Kidney (tissue), 14 donors: ENCODE measurements around the gene LYRM1. TPM values are rescaled to one million over a fixed set of nuclear protein-coding genes. Genes with fewer than 3 reads are reported as not detected.

Experiments used
- DNase-seq, 5 donors: peaks; one replicate each; pipeline ENCODE4 v3.0.0-alpha.2; 2013 to 2020
- FAIRE-seq: peaks from 2 replicates; lab custom pipeline; 2012; peaks lifted over from hg19 to GRCh38; lab: Jason Lieb, UNC
- H3K27ac ChIP-seq, 2 donors: one replicate each; pipeline ENCODE4 v1.7.0; 2013; ENCODE audit warnings: low read depth in 2 of 2, low read length in 2 of 2, inconsistent platforms in 1 of 2
- H3K27me3 ChIP-seq: one replicate; pipeline ENCODE4 v1.7.1; 2013; ENCODE audit warnings: low read length, inconsistent platforms; ENCODE audit not compliant: control insufficient read depth, insufficient read depth
- H3K36me3 ChIP-seq, 3 donors: one replicate each; pipeline versions ENCODE4 v1.7.0 to v1.7.1; 2013; ENCODE audit warnings: low read length in 3 of 3, control low read depth in 1 of 3, inconsistent platforms in 1 of 3; ENCODE audit not compliant: insufficient read depth in 3 of 3, control insufficient read depth in 2 of 3
- H3K4me1 ChIP-seq, 3 donors: one replicate each; pipeline versions ENCODE4 v1.7.0 to v1.7.1; 2013; ENCODE audit warnings: low read length in 3 of 3, inconsistent platforms in 1 of 3, low read depth in 1 of 3; ENCODE audit not compliant: control insufficient read depth in 2 of 3, insufficient read depth in 2 of 3
- H3K4me3 ChIP-seq, 3 donors: one replicate each; pipeline versions ENCODE4 v1.7.0 to v1.8.1; 2013; ENCODE audit warnings: low read length in 3 of 3, control low read depth in 1 of 3, inconsistent platforms in 1 of 3
- H3K9ac ChIP-seq, 3 donors: one replicate each; pipeline versions ENCODE4 v1.7.0 to v1.7.1; 2013; ENCODE audit warnings: low read length in 3 of 3, control low read depth in 1 of 3, inconsistent platforms in 1 of 3
- H3K9me3 ChIP-seq, 3 donors: one replicate each; pipeline versions ENCODE4 v1.7.0 to v1.7.1; 2013; ENCODE audit warnings: low read length in 3 of 3, control low read depth in 1 of 3, inconsistent platforms in 1 of 3; ENCODE audit not compliant: control insufficient read depth in 2 of 3, insufficient read depth in 1 of 3
- intact Hi-C: fragments of 100-400 bp; cut with DNase I; formaldehyde crosslinking; loops from one replicate; pipeline ENCODE4 v1.11.1; 2022
- polyA plus RNA-seq: library from polyadenylated mRNA; stranded (reverse); fragments of 350-450 nt; fragmentation: Illumina TruSeq; extraction: RNeasy Lipid Tissue Mini Kit (QIAGEN cat#74804); gene quantifications from one replicate; pipeline ENCODE4 v1.2.3, GENCODE V29; 2014; ENCODE audit warnings: low read depth, low replicate concordance; ENCODE audit not compliant: insufficient read depth
- total RNA-seq: library from RNA; stranded (reverse); fragmentation: NEBNext Ultra II Directional; extraction: Animal tissue kit (Norgen Biotek cat#: 25700); gene quantifications from one replicate; pipeline ENCODE4 v1.2.1, GENCODE V29; 2021
- TF ChIP-seq, protein P1 (sequence below): IDR thresholded peaks from 3 replicates; pipeline ENCODE4 v1.5.1; 2012; ENCODE audit warnings: mild to moderate bottlenecking, moderate library complexity, borderline replicate concordance; ENCODE audit not compliant: insufficient read depth; ENCODE audit errors: extremely low read depth
- donor health status: control.
- donor health status: control.
- donor health status: control.
- donor health status: control.
- donor health status: control.
- donor health status: DM: yes; HTN: yes; CAD: no.
- donor health status: Normal renal cell carcinoma (clear cell type).

Gene LYRM1
- total and polyA plus RNA-seq, 2 donors from 2014 or later = 31.7 to 61.5 TPM

DNA sequence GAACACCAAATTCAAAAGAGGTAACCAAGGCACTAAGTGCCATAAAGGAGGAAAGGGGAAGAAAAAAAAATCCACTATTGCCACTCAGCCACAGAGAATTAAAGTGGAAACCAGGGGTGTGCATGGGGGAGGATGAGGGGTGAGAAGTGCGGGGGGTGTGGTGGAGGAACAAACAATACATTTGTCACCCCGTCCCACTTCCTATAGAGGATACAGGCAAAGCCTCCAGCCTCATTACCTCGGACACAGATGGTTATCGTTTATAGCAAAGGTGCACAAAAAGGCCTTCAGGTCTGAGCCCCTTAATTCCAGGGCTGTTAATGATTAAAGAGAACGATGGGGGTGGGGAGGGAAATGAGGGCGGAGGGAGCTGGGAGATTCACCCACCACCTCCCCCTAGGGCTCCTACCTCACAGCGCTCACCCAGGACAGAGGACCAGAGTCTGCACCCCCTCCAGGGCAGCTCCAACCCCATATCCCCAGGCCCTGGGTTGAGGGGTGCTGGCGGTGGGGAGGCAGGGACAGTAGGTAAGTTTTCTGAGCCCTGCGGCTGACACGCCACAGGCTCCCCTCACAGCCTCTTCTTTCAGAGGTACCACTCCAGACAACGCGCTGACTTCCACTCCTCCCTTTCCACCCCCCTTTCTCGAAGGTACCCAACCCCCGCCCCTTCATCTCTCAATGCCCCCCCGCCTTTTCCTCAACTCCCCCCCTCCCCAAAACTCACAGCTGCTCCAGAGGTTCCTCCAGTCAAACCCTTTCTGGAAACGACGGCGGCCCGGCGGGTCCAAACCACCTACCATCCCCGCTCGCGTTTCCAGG is 883 bp upstream of the LYRM1 start:
- Histone ChIP-seq H3K4me3 (peak overlapping the region; percentile 71 to 83 (median 81)), H3K4me1 (peaks cover 0 to 22% (median 9%) of the 10 kb centered on the region in 3 donors), H3K9ac (peak overlapping the region; percentile 64 to 90 (median 81)), H3K27ac (peak overlapping the region; percentile 88 to 96), H3K36me3 (peaks cover 0 to 2% (median 0%) of the 10 kb centered on the region in 3 donors), H3K27me3 (no peaks in the 10 kb centered on the region), H3K9me3 (no peaks in the 10 kb centered on the region)
- TF ChIP-seq, protein P1, sequence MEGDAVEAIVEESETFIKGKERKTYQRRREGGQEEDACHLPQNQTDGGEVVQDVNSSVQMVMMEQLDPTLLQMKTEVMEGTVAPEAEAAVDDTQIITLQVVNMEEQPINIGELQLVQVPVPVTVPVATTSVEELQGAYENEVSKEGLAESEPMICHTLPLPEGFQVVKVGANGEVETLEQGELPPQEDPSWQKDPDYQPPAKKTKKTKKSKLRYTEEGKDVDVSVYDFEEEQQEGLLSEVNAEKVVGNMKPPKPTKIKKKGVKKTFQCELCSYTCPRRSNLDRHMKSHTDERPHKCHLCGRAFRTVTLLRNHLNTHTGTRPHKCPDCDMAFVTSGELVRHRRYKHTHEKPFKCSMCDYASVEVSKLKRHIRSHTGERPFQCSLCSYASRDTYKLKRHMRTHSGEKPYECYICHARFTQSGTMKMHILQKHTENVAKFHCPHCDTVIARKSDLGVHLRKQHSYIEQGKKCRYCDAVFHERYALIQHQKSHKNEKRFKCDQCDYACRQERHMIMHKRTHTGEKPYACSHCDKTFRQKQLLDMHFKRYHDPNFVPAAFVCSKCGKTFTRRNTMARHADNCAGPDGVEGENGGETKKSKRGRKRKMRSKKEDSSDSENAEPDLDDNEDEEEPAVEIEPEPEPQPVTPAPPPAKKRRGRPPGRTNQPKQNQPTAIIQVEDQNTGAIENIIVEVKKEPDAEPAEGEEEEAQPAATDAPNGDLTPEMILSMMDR = no peak
- intact Hi-C loops = no loop called here
- FAIRE-seq = no peak
- peak; percentile 69 to 90 (median 85) for DNase-seq

DNA sequence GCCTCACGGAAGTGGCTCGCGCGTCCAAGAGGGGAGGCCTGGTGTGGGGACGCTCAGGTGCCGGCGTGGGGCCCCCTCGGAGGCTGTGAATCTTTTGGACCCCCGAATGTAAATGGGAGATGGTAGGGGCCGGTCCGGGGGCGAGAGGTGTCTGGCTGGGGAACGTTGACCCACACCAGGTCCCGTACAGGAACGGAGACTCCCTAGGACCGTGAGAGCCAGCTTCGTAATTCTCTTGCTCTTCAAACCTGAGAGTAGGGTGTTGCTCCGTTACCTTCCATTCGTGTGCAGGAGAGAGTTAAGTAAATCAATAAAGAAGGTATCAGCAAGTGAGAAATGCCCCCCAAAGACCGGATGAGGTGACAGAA is 481 bp downstream of the LYRM1 start:
- intact Hi-C loops = no loop called here
- no peak for DNase-seq
- TF ChIP-seq, protein P1 = no peak
- Histone ChIP-seq H3K9ac (peak overlapping the region; percentile 86 to 93 (median 87)), H3K4me1 (peaks cover 2 to 31% (median 18%) of the 10 kb centered on the region in 3 donors), H3K36me3 (peaks cover 0 to 2% (median 0%) of the 10 kb centered on the region in 3 donors), H3K27ac (peak overlapping the region; percentile 95 to 97), H3K27me3 (no peaks in the 10 kb centered on the region), H3K9me3 (no peaks in the 10 kb centered on the region), H3K4me3 (peak overlapping the region; percentile 66 to 93 (median 71))
- no peak for FAIRE-seq

- Histone ChIP-seq H3K27ac (peak overlapping the region; percentile 95 to 97), H3K27me3 (no peaks in the 10 kb centered on the region), H3K9ac (peak overlapping the region; percentile 86 to 93 (median 87)), H3K36me3 (peaks cover 0 to 2% (median 0%) of the 10 kb centered on the region in 3 donors), H3K4me3 (peak overlapping the region; percentile 66 to 93 (median 71)), H3K9me3 (no peaks in the 10 kb centered on the region), H3K4me1 (peaks cover 2 to 32% (median 23%) of the 10 kb centered on the region in 3 donors)
- DNase-seq = peak; percentile 64 to 84 (median 78)
- TF ChIP-seq, protein P1 = no peak
- intact Hi-C loops = no loop called here
- no peak for FAIRE-seq
These were observed 1.0 kb downstream of the LYRM1 start for GRCh38 chr16:20901436-20902112.
